ENCODE data around the gene GRID1.

Gene GRID1

DNA sequence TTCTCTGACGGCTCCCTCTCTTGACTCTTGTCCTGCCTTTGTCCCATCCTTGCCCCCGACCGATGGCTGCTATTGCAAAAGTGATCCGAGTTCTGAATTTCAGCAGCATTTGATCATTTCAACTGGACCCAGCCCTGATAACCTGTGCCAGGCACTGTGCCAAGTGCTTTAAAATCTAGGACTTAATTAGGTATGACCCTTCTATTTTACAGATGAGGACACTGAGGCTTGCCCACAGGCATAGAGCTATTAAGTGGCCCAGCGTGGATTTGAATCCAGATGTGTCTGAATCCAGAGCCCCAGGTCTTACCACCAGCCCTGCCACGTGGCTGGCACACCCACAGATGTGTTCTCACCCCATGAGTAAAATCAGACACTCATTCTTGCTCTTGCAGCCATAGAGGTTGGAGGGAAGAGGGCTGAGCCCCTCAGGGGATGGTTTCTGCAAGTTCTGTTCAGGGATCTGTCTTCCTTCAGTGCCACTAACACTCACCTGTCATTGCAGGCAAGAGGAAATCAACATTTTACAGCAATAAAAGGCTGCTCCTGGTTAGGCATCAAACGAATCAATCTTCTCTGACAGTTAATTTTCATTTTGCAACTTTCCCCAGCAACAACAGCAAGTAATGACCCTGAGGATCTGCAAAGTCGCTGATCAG lies 101.2 kb downstream of the GRID1 start:
- no peak for DNase-seq

DNA sequence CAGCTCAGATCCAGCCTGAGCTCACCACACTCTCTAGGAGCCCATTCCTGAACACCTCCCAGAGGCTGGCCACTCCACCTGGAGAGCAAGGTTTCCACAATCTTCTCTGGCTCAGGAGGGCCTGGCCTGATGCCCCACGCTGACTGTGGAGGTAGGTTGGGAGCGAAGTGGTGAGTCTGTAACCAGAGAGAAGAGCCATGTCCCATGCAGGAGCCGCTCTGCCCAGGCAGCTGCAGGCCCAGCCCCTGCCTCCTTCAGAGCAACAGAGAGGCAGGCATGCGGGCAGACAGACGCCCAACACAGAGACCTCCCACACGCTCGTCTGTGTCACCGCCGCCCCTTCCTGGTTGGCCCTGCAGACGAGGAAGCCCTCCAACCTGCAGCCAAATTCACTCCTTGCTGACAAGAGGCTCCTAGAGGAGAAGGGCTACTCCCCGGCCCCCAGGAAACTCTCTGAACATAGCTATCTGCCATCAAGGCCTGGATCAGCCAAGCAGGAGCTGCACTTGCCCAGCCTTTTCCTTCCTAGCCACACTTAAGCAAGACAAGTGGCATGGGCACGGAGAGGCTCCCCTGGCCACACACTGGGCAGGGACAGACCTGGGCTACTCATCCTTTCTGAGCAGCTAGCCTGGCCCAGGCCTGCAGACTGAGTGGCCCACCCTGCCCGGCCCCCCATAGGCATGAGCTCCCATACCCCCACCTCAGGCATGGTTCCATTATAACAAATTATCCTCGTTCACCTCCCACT lies 101.9 kb downstream of the GRID1 start:
- DNase-seq, result no peak

DNA sequence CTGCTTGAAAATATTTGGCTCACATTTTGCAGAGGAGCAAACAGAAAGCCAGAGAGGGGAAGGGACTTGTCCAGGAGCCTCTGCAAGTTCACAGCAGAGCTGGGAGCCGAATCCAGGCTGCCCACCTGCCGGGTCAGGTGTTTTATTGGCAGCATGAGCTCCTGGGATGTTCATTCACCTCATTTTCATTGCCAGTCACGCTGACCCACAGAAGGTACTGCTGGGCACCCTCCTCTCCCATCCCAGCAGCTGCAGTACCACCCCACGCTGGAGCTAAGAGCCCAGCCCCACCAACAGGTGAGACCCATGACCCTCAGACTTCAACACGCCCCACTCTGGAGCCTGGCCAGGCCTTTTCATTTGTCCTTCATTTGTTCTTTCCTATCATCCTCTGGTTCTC lies 102.7 kb downstream of the GRID1 start:
- DNase-seq, result no peak

DNA sequence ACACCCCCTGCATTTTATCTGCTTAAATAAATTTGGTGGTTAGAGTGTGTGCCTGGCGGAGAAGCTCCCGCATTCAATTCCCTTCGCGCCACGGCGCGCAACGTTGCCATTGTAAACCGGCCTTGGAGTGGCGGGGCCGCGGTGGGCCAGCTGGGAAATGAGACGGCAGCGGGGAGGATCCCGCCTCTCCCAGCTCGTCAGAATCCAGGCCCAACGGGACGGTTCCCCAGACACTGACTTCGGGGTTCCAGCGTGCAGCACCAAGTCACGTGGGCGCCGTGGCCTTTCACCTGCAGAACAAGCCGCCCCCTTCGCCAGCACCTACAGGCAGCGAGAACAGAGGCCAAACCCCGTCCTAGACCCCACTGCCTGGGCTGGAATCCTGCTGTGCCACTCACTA lies 103.4 kb downstream of the GRID1 start:
- DNase-seq, result no peak

DNA sequence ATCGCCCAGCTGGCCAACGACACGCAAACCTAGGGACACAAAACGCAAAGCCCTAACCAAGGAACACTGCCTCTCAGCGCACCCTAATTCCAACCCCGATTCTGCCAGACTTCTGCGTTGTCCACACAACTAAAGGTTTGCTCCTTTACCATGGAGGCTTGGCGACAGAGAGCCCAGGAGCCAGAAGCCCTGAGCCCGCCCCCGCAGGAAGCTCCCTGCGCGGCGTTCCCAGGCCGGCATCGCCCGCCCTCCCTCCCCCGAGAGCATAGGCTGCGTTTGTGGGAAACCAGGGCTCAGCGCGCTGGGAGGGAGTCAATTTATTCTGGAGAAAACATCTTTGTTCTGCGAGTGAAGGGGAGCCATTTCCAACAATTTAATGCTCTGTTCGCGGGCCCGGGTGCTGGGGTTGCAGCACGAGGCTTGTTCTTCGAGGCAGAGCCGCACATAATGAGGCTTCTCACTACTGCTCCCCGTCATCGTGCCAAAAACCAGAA lies 103.9 kb downstream of the GRID1 start:
- DNase-seq, result no peak

DNA sequence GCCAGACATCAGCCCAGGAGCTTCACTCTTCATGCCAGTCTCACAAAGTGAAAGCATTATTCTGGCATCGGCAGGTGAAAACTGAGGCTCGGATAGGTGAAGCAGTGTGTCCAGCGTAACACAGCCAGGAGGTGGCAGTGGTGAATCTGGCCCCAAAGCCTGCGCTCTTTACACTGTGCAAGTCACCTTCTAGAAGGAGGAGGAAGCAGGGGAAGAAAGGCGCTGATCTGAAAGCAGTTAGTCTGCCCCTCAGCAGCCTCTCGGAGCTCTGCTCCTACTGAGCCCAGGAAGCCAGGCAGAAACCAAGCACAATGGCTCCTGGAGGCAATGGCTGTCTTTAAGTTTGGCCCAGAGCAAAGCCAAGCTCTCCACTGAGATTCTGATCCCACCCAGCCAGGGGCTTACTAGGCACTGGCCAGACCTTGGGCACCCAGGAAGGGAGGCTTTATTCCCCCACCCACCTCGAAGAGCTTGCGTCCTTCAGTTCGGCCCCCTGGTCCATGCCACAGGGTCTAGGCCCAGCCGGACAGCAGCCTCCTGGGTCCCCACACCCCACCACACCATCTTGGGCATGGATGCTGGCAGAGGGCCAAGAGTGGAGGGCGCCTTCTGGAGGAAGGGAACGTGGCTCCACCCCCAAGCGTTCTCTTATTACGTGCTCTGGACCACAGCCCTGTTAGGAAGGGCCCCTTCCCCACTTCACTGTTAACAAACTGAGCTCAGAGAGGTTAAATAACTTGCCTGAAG lies 104.5 kb downstream of the GRID1 start:
- DNase-seq, result no peak

DNA sequence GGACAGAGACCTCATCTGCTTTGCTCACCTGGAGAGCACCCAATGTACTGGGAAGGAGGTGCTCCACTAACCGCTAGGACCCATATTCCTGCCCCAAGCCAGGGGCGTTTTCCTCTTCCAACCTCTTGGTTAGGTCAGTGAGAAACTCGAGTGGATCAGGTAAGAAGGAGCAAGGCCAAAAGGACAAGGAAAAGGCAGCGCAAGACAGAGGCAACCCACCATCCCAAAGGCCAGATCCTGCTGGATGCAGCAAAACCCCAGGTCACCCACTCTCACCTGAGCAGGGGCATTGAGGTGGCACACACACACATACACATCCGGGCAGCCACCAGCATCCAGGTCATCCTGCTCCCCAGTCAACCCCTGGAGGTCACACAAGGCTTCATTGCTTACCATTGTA lies 105.1 kb downstream of the GRID1 start:
- no peak for DNase-seq

DNA sequence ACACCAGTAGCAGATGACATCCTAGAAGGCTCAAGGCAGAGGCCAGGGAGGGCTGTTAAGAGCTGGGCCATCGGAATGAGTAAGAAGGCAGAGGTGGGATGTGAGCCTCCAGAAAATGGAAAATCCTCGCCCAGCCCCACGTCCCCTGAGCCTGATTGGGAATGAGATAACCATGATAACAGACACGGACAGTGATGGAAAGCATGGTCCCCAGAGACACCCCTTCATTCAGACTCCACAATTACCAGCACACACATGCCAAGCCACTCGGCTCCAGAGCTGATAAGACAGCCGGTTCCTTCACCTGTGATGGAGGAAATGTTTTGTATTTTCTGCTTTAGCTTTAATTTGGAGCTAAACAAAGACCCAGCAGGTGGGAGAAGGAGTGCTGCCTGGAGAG lies 106.0 kb downstream of the GRID1 start:
- DNase-seq, result no peak

DNA sequence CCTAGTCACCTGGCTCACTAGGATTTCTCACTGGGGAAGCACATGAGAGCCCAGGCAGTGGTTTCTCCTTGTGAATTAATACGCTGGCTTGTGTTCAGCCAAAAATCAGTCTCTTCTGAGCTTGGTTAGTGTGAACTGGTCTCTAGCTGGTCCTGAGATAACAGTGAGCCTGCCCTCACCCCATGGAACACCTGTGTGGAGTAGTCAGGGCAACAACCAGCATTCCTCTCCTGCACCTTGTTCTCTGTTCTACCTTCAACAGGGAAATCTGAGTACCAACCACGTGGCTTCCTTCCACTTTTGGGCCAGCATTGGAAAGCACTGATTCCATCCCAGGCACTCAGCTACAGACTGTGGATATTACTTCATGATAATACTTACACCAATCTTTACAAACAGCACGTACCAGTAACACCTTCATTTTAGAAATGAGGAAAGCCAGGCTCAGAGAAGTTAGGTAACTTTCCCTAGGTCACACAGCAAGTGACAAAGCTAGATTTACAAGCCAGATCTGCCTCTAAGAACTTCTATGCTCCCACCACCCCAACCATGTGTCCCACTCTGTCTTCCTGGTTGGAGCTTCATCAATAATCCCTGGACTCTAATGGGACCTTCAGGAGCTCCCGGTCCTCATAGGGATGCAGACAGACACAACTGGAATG lies 106.6 kb downstream of the GRID1 start:
- DNase-seq, result no peak

DNA sequence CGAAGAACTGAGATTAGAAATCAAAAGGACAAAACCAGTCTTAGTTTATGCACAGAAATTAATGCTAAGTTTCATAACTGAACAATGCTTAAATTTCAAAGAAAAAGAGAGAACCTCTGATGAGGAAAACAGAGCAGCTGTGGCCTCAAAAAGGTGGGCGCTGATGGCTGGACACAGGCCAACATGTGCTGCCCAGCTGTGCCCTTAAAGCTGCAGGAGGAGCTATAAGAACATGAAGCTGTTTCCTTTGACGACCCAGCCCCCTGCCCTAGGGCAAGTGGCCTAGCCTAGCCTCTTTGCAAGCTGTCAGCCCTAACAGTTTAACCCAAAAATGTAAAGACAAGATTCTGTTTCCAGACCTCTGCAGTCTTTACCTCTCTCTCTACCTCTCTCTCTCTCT lies 107.7 kb downstream of the GRID1 start:
- DNase-seq, result no peak

DNA sequence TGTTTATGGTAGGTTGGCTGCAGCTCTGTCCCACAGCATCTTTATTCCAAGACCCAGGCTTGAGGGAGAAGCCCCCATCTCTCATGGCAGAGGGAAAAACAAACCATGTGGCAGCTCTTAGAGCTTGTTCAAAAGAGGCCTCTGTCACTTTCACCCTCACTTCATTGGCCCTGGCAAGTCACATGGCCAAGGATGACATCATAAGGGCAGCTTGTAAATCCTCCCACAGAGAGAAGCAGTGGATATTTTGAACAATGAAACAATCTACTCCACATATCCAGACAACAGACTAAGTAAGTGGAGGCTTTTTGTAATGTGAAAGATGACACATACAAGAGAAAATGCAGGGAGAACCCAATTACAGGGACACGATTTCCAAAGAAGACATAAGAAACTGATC lies 108.1 kb downstream of the GRID1 start:
- DNase-seq, result no peak

DNA sequence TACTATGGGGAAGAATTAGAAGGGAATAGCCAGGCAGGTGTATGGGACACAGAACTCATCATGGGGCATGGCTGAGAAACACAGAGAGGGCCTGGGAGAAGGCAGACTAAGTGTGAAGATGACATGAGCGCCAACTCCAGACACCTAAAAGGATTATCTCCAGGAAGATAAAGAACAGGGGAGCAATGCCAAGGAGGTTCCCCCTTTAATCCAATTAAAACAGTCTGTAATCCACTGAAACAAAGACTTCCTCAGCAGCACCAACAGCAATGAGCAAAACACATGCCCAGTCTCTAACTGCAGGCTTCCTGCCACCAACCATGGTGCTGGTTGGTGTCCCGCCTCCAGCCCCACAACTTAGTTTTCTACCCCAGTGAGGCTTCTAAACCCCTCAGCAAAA lies 108.9 kb downstream of the GRID1 start:
- no peak for DNase-seq

DNA sequence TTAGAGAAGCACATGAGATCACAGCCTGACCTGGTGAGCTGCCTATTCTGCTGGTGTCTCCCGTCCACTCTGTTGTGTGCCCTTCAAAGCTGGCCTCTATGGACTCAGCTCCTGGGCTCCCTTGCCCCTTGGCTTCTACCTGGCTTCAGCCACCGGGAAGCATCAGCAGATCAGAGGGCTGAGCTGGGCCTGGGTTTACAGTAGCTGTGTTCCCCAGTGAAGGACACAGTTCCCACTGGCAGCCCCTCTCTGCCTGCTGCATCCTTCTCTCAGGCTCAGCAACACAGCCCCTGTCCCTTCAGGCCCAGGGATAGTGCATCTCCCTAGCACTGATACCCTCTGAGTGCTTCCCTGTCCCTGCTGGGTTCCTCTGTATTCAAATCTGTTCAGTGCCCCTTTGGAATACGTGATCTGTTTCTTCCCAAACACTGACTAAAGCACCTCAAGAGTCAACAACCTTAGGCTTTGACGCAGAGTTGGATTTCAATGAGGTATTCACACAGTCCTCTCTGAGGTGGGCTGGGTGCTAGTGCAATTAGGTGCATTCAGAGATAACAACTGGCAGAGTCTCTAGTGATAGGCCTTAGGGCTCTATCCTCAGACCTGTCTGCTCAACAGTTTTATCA lies 109.8 kb downstream of the GRID1 start:
- DNase-seq, result no peak

DNA sequence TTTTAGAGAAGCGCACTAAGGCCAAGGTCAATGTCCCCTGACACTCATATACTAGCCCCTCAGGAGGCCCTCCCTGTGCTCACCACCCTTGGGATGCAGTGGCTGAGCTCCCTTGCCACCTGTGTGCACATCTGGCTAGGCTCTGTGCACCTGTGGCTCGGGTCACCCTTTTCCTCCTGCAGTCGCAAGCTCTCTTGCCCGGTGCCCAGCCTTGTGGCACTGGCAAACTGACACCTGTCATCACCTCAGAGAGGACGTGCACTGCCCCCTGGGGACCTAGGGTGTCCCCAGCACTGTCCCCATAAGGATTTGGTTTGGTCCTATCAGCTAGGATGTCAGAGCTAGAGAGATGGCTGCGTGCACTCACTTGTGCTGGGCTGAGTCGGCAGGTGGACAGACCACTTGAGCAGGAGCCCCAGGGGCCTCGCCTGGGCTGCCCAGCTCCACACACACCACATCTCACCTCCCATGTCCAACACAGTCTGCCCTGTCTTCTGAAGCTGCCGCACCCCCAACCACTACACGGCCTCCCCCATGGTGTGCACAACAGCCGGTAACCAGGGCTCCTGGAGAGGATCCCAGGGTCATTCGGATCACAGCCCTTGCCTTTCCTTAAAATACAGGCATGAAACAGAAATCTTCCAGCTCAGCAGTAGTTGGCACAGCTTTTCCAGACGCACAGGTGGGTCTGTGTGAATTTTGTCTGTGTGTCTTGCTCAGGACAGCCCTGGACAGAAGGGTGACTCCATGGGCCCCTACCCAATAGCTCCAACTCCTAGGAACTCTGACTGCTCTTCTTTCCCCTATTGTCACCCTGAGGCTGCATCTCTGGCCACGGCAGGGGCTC lies 111.0 kb downstream of the GRID1 start:
- no peak for DNase-seq

DNA sequence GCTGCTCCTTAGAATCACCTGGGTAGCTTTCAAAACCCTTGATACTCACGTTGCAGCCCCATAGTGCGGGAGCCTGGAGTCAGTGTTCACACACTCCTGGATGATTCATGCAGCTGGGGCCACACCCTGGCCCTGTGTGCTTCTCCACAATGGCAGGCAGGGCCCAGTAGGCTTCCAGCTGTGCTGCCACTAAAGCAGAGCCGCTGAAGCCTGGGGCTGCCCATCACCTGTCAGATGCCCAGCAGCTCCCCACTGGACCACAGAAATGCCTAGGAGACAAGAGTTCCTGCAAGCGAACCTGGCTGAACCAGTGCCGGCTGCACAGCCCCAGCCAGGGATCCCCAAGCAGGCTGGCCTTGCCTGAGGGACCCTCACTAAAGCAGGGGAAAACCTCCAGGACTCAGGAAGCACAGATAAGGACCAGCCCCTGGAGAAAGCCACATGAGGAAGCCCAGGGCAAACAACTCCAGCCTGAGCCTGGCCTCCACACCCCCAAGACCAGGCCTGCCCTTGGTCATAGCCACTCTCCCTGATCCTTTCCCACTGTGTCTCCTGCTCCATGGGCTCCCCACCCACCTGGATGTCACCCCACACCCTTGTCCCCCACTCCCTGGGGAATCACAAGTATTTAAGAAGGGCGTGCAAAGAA lies 111.9 kb downstream of the GRID1 start:
- no peak for DNase-seq

DNA sequence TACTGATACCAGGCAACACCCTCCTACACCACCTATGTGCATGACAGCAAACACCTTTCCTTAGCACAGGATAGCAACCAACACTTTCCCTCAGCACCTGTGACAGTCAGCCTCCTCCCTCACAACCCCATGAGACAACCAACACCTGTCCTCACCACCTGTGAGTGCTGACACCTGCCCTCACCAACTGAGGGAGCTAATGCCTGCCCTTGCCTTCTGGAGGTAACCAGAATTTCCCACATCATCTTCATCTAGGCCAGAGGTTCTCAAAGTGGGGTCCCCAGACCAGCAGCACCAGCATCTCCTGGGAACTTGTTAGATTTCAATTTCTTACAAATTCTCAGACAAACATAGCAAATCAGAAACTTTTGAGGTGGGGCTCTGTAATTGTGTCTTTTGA lies 112.5 kb downstream of the GRID1 start:
- DNase-seq, result no peak

DNA sequence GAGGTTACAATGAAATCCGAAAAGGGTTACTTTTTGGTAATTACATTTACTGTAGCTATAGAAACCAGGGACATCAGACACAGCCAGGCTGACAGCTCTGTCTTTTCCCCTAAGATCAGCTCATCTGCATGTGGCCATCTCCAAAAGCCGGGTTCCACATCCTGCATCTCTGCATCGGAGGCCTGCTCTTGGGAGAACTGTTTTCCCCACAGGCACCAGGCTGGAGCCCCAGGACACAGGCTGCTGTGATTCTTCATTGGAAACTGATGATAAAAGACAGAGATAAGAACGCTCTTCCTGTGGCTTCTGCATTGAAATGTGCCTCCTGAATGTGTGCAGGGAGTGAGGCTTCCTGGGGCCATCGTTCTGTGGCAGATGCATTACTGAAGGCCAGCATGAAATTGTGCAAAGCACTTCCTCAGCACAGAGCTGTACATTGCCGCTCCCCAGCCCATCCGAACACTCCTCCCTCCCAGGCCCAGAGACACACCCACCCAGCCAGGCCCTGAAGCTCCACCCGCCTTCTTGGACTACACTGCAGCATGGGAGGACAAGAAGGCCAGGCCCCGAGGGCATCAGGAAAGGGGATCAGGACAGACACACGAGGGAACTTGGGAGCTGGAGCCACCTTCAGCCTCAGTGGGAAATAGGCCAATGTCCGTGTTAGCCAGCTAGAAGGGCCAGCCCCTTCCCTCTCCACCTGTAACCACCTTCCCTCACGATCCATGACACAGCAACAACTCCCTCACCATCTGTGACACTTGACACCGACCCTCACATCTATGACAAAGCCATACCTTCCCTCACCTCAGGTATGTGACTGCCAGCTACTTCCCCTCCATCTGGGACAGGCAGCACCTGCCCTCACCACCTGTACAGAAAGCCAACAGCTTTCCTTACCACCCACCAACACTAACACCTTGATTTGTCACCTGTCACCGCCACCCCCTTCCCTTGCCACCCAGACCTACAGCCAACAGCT lies 113.2 kb downstream of the GRID1 start:
- DNase-seq, result no peak

DNA sequence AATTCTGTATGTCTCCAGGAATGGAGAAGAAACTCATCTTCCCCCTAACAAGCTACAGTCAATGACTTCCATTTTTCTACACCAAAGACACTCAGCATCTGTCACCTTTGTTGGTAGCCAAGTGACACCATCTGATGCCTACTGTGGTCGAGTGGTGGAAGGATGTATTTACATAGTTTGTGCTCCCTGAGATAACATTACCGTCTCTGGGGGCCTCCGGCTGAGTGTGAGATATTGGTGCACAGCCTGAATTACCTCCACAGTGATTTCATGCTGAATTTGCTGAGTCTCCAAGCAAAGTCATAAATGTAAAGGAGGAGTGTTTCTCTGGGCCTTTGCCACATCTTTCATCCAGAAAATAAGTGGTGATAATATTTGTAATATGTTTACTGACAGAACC lies 114.0 kb downstream of the GRID1 start:
- DNase-seq, result no peak

DNA sequence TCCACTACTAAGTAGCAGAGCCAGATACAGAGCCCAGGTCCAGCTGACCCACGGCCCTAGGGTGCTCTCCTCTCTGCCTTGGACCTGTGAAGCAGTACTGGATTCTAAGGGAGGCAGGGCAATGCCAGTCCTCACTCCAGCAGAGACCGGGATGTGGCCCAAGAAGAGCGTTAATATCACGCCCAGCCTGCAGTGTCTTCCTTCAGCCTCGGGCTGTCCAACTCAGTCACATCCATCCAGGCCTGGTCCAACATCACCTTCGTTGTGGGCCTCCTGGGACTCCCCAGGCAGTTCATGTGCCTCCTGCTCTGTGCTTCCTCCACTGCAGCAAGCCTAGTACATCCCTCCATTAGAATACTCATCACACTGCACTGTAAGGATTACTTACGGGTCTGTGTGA lies 114.5 kb downstream of the GRID1 start:
- DNase-seq, result no peak

DNA sequence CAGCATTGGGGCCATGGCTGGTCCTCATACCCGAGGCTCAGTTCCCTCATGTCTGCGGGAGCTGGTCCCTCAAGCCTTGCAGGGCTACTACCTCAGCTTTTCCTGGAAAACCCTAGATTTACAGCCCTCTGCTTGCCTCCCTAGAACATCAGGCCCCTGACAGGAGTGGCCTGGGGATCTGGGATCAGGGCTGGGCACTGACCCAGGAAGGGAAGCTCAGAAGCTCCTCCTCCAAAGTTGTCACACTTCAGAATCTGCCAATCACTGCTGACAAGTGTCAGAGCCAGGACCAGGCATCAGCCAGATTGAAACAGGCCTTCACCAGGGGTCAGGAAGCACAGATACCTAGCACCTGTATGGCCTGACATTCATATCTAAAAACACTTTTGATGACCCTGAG lies 115.2 kb downstream of the GRID1 start:
- no peak for DNase-seq
